ENCODE data around the gene BUB1B.

Gene BUB1B

GRCh38 chr15:40258544-40258943 lies 97.7 kb downstream of the BUB1B start:
- DNase-seq, result no peak
- Histone ChIP-seq H4K91ac (ENCODE audit: low read length) (no peak overlapping the region), H3K23ac (ENCODE audit: low read length in 2 of 2) (no peak overlapping the region), H3K27ac (ENCODE audit: low read length, poor library complexity, severe bottlenecking) (peak overlapping the region; percentile 78), H2BK12ac (ENCODE audit: low read length in 2 of 2) (peak overlapping the region in 1 of 2 experiments; percentile 38), H3K18ac (ENCODE audit: low read depth in 1 of 2, low read length in 2 of 2) (peak overlapping the region; percentile 16 to 46), H3K4ac (ENCODE audit: low read depth in 1 of 2, low read length in 2 of 2) (peak overlapping the region in 1 of 2 experiments; percentile 6), H3K36me3 (ENCODE audit: control insufficient read depth in 1 of 2, insufficient read depth in 2 of 2, low read depth in 1 of 2, low read length in 2 of 2) (no peaks in the 10 kb centered on the region), H3K9ac (ENCODE audit: low read length) (no peak overlapping the region), H2BK15ac (ENCODE audit: low read depth, poor library complexity, severe bottlenecking) (no peak overlapping the region), H4K8ac (ENCODE audit: low read length) (peak overlapping the region; percentile 67), H2AK5ac (ENCODE audit: low read length, severe bottlenecking) (peak overlapping the region; percentile 59), H2BK120ac (ENCODE audit: low read depth, low read length) (no peak overlapping the region), H3K9me3 (ENCODE audit: control insufficient read depth, low read length) (no peaks in the 10 kb centered on the region), H2BK5ac (ENCODE audit: low read depth, low read length, poor library complexity, severe bottlenecking) (peak overlapping the region; percentile 48), H3K4me1 (ENCODE audit: control insufficient read depth, insufficient read depth, low read depth, low read length) (peaks cover 30% of the 10 kb centered on the region), H3K4me3 (ENCODE audit: insufficient read depth in 1 of 2, low read depth in 1 of 2, low read length in 2 of 2) (no peak overlapping the region), H3K79me1 (replicated peaks; ENCODE audit: low read length, poor library complexity, severe bottlenecking) (peaks cover 1% of the 10 kb centered on the region), H3K27me3 (ENCODE audit: control insufficient read depth in 1 of 2, insufficient read depth in 1 of 2, low read length in 2 of 2) (peaks cover 0 to 33% of the 10 kb centered on the region in 2 experiments), H3K4me2 (ENCODE audit: low read length, poor library complexity, severe bottlenecking) (no peak overlapping the region), H2AFZ (ENCODE audit: low read depth, low read length) (peak overlapping the region; percentile 81), H3K14ac (ENCODE audit: low read length in 2 of 2) (peak overlapping the region in 1 of 2 experiments; percentile 45)
- 40% methylated on average over 8 of the region's 8 CpGs for WGBS

DNA sequence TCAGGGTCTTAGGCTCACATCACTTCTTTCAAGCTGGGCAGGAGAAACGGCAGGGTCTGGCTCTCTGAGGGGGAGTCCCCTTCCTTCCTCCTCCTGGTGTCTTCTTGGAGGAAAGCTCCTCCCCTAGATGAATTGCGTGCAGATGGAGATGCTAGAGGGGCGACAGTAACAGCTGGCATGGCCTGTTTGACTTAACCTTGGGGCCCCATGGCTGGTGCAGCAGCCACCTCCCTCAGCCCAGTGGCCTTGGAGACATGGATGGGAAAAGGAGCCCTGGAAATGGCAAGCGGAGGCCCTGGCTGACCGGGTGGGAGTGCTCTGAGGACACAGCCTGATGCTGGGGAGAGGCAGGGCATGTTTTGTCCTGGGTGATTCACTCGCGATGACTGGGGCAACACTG lies 98.2 kb downstream of the BUB1B start:
- Histone ChIP-seq H2BK5ac (ENCODE audit: low read depth, low read length, poor library complexity, severe bottlenecking) (peak overlapping the region; percentile 48), H4K91ac (ENCODE audit: low read length) (no peak overlapping the region), H2AK5ac (ENCODE audit: low read length, severe bottlenecking) (peak overlapping the region; percentile 59), H3K4me2 (ENCODE audit: low read length, poor library complexity, severe bottlenecking) (no peak overlapping the region), H3K36me3 (ENCODE audit: control insufficient read depth in 1 of 2, insufficient read depth in 2 of 2, low read depth in 1 of 2, low read length in 2 of 2) (no peaks in the 10 kb centered on the region), H3K27ac (ENCODE audit: low read length, poor library complexity, severe bottlenecking) (peak overlapping the region; percentile 78), H3K14ac (ENCODE audit: low read length in 2 of 2) (peak overlapping the region in 1 of 2 experiments; percentile 45), H3K79me1 (replicated peaks; ENCODE audit: low read length, poor library complexity, severe bottlenecking) (peaks cover 1% of the 10 kb centered on the region), H3K4me3 (ENCODE audit: insufficient read depth in 1 of 2, low read depth in 1 of 2, low read length in 2 of 2) (no peak overlapping the region), H2BK12ac (ENCODE audit: low read length in 2 of 2) (no peak overlapping the region), H3K27me3 (ENCODE audit: control insufficient read depth in 1 of 2, insufficient read depth in 1 of 2, low read length in 2 of 2) (peaks cover 0 to 28% of the 10 kb centered on the region in 2 experiments), H3K18ac (ENCODE audit: low read depth in 1 of 2, low read length in 2 of 2) (peak overlapping the region; percentile 16 to 46), H2BK15ac (ENCODE audit: low read depth, poor library complexity, severe bottlenecking) (no peak overlapping the region), H3K4ac (ENCODE audit: low read depth in 1 of 2, low read length in 2 of 2) (no peak overlapping the region), H2BK120ac (ENCODE audit: low read depth, low read length) (no peak overlapping the region), H3K9me3 (ENCODE audit: control insufficient read depth, low read length) (no peaks in the 10 kb centered on the region), H2AFZ (ENCODE audit: low read depth, low read length) (peak overlapping the region; percentile 81), H3K9ac (ENCODE audit: low read length) (no peak overlapping the region), H3K4me1 (ENCODE audit: control insufficient read depth, insufficient read depth, low read depth, low read length) (peaks cover 30% of the 10 kb centered on the region), H4K8ac (ENCODE audit: low read length) (peak overlapping the region; percentile 67), H3K23ac (ENCODE audit: low read length in 2 of 2) (no peak overlapping the region)
- peak; percentile 21 for DNase-seq
- 69% methylated on average over 7 of the region's 7 CpGs for WGBS

- Histone ChIP-seq H3K18ac (ENCODE audit: low read depth in 1 of 2, low read length in 2 of 2) (no peak overlapping the region), H3K9me3 (ENCODE audit: control insufficient read depth, low read length) (no peaks in the 10 kb centered on the region), H2AK5ac (ENCODE audit: low read length, severe bottlenecking) (no peak overlapping the region), H3K4ac (ENCODE audit: low read depth in 1 of 2, low read length in 2 of 2) (no peak overlapping the region), H3K27ac (ENCODE audit: low read length, poor library complexity, severe bottlenecking) (no peak overlapping the region), H3K79me1 (replicated peaks; ENCODE audit: low read length, poor library complexity, severe bottlenecking) (no peaks in the 10 kb centered on the region), H4K8ac (ENCODE audit: low read length) (no peak overlapping the region), H3K36me3 (ENCODE audit: control insufficient read depth in 1 of 2, insufficient read depth in 2 of 2, low read depth in 1 of 2, low read length in 2 of 2) (peaks cover 0 to 4% of the 10 kb centered on the region in 2 experiments), H3K9ac (ENCODE audit: low read length) (peak overlapping the region; percentile 67), H2BK12ac (ENCODE audit: low read length in 2 of 2) (no peak overlapping the region), H4K91ac (ENCODE audit: low read length) (no peak overlapping the region), H3K4me1 (ENCODE audit: control insufficient read depth, insufficient read depth, low read depth, low read length) (peaks cover 37% of the 10 kb centered on the region), H2BK5ac (ENCODE audit: low read depth, low read length, poor library complexity, severe bottlenecking) (no peak overlapping the region), H2AFZ (ENCODE audit: low read depth, low read length) (no peak overlapping the region), H3K27me3 (ENCODE audit: control insufficient read depth in 1 of 2, insufficient read depth in 1 of 2, low read length in 2 of 2) (peaks cover 0 to 6% of the 10 kb centered on the region in 2 experiments), H3K4me2 (ENCODE audit: low read length, poor library complexity, severe bottlenecking) (no peak overlapping the region), H3K4me3 (ENCODE audit: insufficient read depth in 1 of 2, low read depth in 1 of 2, low read length in 2 of 2) (peak overlapping the region in 1 of 2 experiments; percentile 43), H2BK120ac (ENCODE audit: low read depth, low read length) (no peak overlapping the region), H3K14ac (ENCODE audit: low read length in 2 of 2) (no peak overlapping the region), H3K23ac (ENCODE audit: low read length in 2 of 2) (no peak overlapping the region), H2BK15ac (ENCODE audit: low read depth, poor library complexity, severe bottlenecking) (no peak overlapping the region)
- peak; percentile 74 for DNase-seq
- 71% methylated on average over 12 of the region's 12 CpGs for WGBS
Observed at GRCh38 chr15:40263024-40263754, 102.3 kb downstream of the BUB1B start.

DNA sequence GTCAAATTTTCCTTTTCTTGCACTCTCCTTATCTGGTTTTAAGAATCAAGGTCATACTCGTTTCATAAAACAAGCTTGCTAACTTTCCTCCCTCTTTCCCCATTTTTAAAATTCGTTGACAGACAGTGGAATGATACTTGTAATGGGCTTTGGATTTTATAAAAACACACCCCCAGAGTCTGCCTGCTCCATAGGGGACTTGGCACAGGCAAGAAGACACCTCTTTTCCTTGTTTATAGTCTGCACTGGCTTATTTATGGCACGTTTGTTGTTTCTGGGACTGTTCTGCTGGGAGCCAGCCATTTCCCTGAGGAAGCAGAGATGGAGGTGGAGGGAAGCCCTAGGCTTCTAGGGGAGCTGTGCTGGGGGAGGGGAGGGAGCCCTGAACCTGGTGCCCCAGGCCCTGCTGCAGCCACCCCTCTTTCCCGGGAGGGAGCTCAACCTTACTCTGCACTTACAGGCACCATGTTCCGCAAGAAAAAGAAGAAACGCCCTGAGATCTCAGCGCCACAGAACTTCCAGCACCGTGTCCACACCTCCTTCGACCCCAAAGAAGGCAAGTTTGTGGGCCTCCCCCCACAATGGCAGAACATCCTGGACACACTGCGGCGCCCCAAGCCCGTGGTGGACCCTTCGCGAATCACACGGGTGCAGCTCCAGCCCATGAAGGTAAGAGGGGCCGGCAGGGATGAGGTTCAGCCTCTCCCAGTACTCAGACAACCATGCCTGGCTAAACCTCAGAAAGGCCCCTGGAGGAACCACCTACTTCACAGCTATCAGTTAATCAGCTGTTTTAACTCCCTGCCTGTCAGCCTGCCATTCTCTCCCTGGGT lies 103.7 kb downstream of the BUB1B start:
- H3K4me3 ChIP-seq (ENCODE audit: insufficient read depth in 1 of 2, low read depth in 1 of 2, low read length in 2 of 2), result no peak overlapping the region
- no peak overlapping the region for H3K23ac ChIP-seq (ENCODE audit: low read length in 2 of 2)
- no peak for DNase-seq
- no peak overlapping the region for H2AK5ac ChIP-seq (ENCODE audit: low read length, severe bottlenecking)
- H2AFZ ChIP-seq (ENCODE audit: low read depth, low read length), result no peak overlapping the region
- no peak overlapping the region for H3K4me2 ChIP-seq (ENCODE audit: low read length, poor library complexity, severe bottlenecking)
- H3K36me3 ChIP-seq (ENCODE audit: control insufficient read depth in 1 of 2, insufficient read depth in 2 of 2, low read depth in 1 of 2, low read length in 2 of 2), result peaks cover 0 to 4% of the 10 kb centered on the region in 2 experiments
- no peak overlapping the region for H4K91ac ChIP-seq (ENCODE audit: low read length)
- WGBS, result 81% methylated on average over 15 of the region's 16 CpGs
- no peak overlapping the region for H2BK5ac ChIP-seq (ENCODE audit: low read depth, low read length, poor library complexity, severe bottlenecking)
- H3K18ac ChIP-seq (ENCODE audit: low read depth in 1 of 2, low read length in 2 of 2), result no peak overlapping the region
- no peak overlapping the region for H4K8ac ChIP-seq (ENCODE audit: low read length)
- H3K4ac ChIP-seq (ENCODE audit: low read depth in 1 of 2, low read length in 2 of 2), result no peak overlapping the region
- no peak overlapping the region for H2BK12ac ChIP-seq (ENCODE audit: low read length in 2 of 2)
- H3K9me3 ChIP-seq (ENCODE audit: control insufficient read depth, low read length), result no peaks in the 10 kb centered on the region
- H3K14ac ChIP-seq (ENCODE audit: low read length in 2 of 2), result peak overlapping the region in 1 of 2 experiments; percentile 26
- no peak overlapping the region for H2BK120ac ChIP-seq (ENCODE audit: low read depth, low read length)
- peaks cover 27% of the 10 kb centered on the region for H3K4me1 ChIP-seq (ENCODE audit: control insufficient read depth, insufficient read depth, low read depth, low read length)
- H3K9ac ChIP-seq (ENCODE audit: low read length), result no peak overlapping the region
- H3K27ac ChIP-seq (ENCODE audit: low read length, poor library complexity, severe bottlenecking), result no peak overlapping the region
- H2BK15ac ChIP-seq (ENCODE audit: low read depth, poor library complexity, severe bottlenecking), result no peak overlapping the region
- no peaks in the 10 kb centered on the region for H3K79me1 ChIP-seq (replicated peaks; ENCODE audit: low read length, poor library complexity, severe bottlenecking)
- H3K27me3 ChIP-seq (ENCODE audit: control insufficient read depth in 1 of 2, insufficient read depth in 1 of 2, low read length in 2 of 2), result no peaks in the 10 kb centered on the region

All from mesenchymal stem cell (in vitro differentiated cells and primary cell).